Measurements from ENCODE around the gene PADI6.

DNA sequence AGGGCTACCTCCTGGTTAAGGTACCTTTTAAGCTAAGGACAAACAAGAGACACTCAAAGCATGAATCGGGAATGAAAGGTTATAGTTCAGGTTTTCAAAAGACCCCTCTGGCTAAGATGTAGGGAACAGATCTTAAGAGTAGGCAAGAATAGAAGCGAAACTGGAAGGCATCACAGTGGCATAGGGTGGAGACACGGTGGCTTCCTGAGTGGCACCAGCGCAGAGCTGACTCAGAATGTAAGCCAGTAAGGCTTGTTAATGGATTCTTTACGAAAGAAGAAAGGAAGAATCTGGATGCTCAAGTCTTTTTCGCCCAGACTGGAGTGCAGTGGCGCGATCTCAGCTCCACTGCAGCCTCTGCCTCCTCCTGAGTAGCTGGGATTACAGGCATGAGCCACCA, 21.2 kb downstream of the PADI6 start:
- TF ChIP-seq GABPA (IDR thresholded peaks at IDR 0.05; ENCODE audit: low read depth), result no peak
- no peak for TF ChIP-seq SP1 (IDR thresholded peaks at IDR 0.05; ENCODE audit: low read depth, low read length)
- no peak for TF ChIP-seq SMARCA5 (IDR thresholded peaks at IDR 0.05)
- no peak for TF ChIP-seq FOXM1 (IDR thresholded peaks at IDR 0.05; ENCODE audit: low read depth, low read length)
- TF ChIP-seq, protein P1, sequence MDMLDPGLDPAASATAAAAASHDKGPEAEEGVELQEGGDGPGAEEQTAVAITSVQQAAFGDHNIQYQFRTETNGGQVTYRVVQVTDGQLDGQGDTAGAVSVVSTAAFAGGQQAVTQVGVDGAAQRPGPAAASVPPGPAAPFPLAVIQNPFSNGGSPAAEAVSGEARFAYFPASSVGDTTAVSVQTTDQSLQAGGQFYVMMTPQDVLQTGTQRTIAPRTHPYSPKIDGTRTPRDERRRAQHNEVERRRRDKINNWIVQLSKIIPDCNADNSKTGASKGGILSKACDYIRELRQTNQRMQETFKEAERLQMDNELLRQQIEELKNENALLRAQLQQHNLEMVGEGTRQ (IDR thresholded peaks at IDR 0.05; ENCODE audit: borderline replicate concordance, low read depth, low read length), result no peak
- TF ChIP-seq RCOR1 (conservative IDR thresholded peaks at IDR 0.05; ENCODE audit: low read depth, low read length), result no peak
- TF ChIP-seq RAD51 (IDR thresholded peaks at IDR 0.05), result no peak
- TF ChIP-seq, protein P2, sequence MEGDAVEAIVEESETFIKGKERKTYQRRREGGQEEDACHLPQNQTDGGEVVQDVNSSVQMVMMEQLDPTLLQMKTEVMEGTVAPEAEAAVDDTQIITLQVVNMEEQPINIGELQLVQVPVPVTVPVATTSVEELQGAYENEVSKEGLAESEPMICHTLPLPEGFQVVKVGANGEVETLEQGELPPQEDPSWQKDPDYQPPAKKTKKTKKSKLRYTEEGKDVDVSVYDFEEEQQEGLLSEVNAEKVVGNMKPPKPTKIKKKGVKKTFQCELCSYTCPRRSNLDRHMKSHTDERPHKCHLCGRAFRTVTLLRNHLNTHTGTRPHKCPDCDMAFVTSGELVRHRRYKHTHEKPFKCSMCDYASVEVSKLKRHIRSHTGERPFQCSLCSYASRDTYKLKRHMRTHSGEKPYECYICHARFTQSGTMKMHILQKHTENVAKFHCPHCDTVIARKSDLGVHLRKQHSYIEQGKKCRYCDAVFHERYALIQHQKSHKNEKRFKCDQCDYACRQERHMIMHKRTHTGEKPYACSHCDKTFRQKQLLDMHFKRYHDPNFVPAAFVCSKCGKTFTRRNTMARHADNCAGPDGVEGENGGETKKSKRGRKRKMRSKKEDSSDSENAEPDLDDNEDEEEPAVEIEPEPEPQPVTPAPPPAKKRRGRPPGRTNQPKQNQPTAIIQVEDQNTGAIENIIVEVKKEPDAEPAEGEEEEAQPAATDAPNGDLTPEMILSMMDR (IDR thresholded peaks at IDR 0.05 in 2 of 3, conservative IDR thresholded peaks at IDR 0.05 in 1 of 3; ENCODE audit: control insufficient read depth in 2 of 3, extremely low read depth in 1 of 3, insufficient read depth in 1 of 3, low read depth in 3 of 3, low read length in 3 of 3), result no peak
- no peak for TF ChIP-seq BHLHE40 (IDR thresholded peaks at IDR 0.05; ENCODE audit: borderline replicate concordance in 1 of 2, low read depth in 2 of 2, low read length in 1 of 2)
